ENCODE results near the gene NES. TPM values are rescaled to one million over a fixed set of nuclear protein-coding genes. Genes with fewer than 3 reads are reported as not detected.

The NES gene
- total and polyA plus RNA-seq, 2 experiments from 2014 or later, result 25.0 to 95.9 TPM

- no peak overlapping the region for H3K27ac ChIP-seq (ENCODE audit: low read depth)
- peaks cover 3% of the 10 kb centered on the region; the same call in 1 of the 2 replicates for H4K20me1 ChIP-seq (replicated peaks; ENCODE audit: insufficient read depth)
- no peak overlapping the region for H2AFZ ChIP-seq
- H3K79me2 ChIP-seq (replicated peaks; ENCODE audit: insufficient read depth), result no peaks in the 10 kb centered on the region
- TF ChIP-seq CTCF (conservative IDR thresholded peaks at IDR 0.05; ENCODE audit: low read depth in 2 of 2), result no peak
- no peak for TF ChIP-seq CREB1 (CRISPR knock-in tag; IDR thresholded peaks at IDR 0.05; ENCODE audit: low read depth)
- no peak for TF ChIP-seq ETS1 (IDR thresholded peaks at IDR 0.05)
- no peak for TF ChIP-seq STAT1 (IDR thresholded peaks at IDR 0.05; ENCODE audit: unreplicated experiment)
- no peak for TF ChIP-seq NANOG (IDR thresholded peaks at IDR 0.05; ENCODE audit: borderline replicate concordance)
- no peak for TF ChIP-seq POLR2AphosphoS5 (IDR thresholded peaks at IDR 0.05; ENCODE audit: low read depth)
- TF ChIP-seq ZNF462 (CRISPR knock-in tag; IDR thresholded peaks at IDR 0.05), result no peak
- no peak for TF ChIP-seq EZH2phosphoT487 (IDR thresholded peaks at IDR 0.05; ENCODE audit: unreplicated experiment)
- TF ChIP-seq JUNB (IDR thresholded peaks at IDR 0.05; ENCODE audit: unreplicated experiment), result no peak
- no peak for TF ChIP-seq REST (IDR thresholded peaks at IDR 0.05; ENCODE audit: unreplicated experiment)
- no peak for TF ChIP-seq EZH2 (IDR thresholded peaks at IDR 0.05; ENCODE audit: low read depth, unreplicated experiment)
- no peak for TF ChIP-seq ZNF114 (CRISPR knock-in tag; IDR thresholded peaks at IDR 0.05)
- TF ChIP-seq ZNF331 (CRISPR knock-in tag; IDR thresholded peaks at IDR 0.05; ENCODE audit: low read depth), result no peak
- peaks cover 95% of the 10 kb centered on the region for H3K27me3 ChIP-seq (ENCODE audit: insufficient read depth)
- H3K4me3 Mint-ChIP-seq, result no peak overlapping the region
- no peaks in the 10 kb centered on the region; the same call in 2 of the 3 replicates for H3K9me3 Mint-ChIP-seq
- peaks cover 6% of the 10 kb centered on the region; the same call in 1 of the 2 replicates for H3K4me1 ChIP-seq (ENCODE audit: insufficient read depth)
- peaks cover 22% of the 10 kb centered on the region for H3K4me1 Mint-ChIP-seq
- no peak overlapping the region for H3K27ac Mint-ChIP-seq
- DNase-seq (ENCODE audit: low spot score), result no peak
- peaks cover 40% of the 10 kb centered on the region for H3K27me3 Mint-ChIP-seq (ENCODE audit: insufficient read depth, low read depth, poor library complexity)
- H3K36me3 ChIP-seq (ENCODE audit: insufficient read depth), result no peaks in the 10 kb centered on the region
- H3K36me3 Mint-ChIP-seq (ENCODE audit: low read depth), result no peaks in the 10 kb centered on the region; the same call in 2 of the 3 replicates
- peaks cover 10% of the 10 kb centered on the region; the same call in 1 of the 2 replicates for H3F3A ChIP-seq (replicated peaks; ENCODE audit: low read depth)
- no peak overlapping the region for H3K4me3 ChIP-seq
- ATAC-seq, result no peak
- no peaks in the 10 kb centered on the region for H3K9me2 ChIP-seq (ENCODE audit: insufficient read depth)
- H3K4me2 ChIP-seq, result peak overlapping the region; percentile 75; the same call in 1 of the 2 replicates
These were observed 29.9 kb downstream of the NES start for GRCh38 chr1:156647351-156647750.
